ENCODE results near the gene FNIP1.

The FNIP1 gene

GRCh38 chr5:131716650-131717049 lies 80.2 kb downstream of the FNIP1 start:
- no peak overlapping the region for H3K4me3 ChIP-seq (ENCODE audit: low read depth, low read length)
- TF ChIP-seq CTCF (IDR thresholded peaks at IDR 0.05; ENCODE audit: borderline replicate concordance, insufficient read depth, low read depth, low read length), result no peak

GRCh38 chr5:131710391-131710790 lies 86.4 kb downstream of the FNIP1 start:
- H3K4me3 ChIP-seq (ENCODE audit: low read depth, low read length), result no peak overlapping the region
- TF ChIP-seq CTCF (IDR thresholded peaks at IDR 0.05; ENCODE audit: borderline replicate concordance, insufficient read depth, low read depth, low read length), result no peak

GRCh38 chr5:131709043-131709442 lies 87.8 kb downstream of the FNIP1 start:
- TF ChIP-seq CTCF (IDR thresholded peaks at IDR 0.05; ENCODE audit: borderline replicate concordance, insufficient read depth, low read depth, low read length), result no peak
- H3K4me3 ChIP-seq (ENCODE audit: low read depth, low read length), result no peak overlapping the region

GRCh38 chr5:131706281-131706680 lies 90.5 kb downstream of the FNIP1 start:
- no peak overlapping the region for H3K4me3 ChIP-seq (ENCODE audit: low read depth, low read length)
- no peak for TF ChIP-seq CTCF (IDR thresholded peaks at IDR 0.05; ENCODE audit: borderline replicate concordance, insufficient read depth, low read depth, low read length)

- no peak overlapping the region for H3K4me3 ChIP-seq (ENCODE audit: low read depth, low read length)
- TF ChIP-seq CTCF (IDR thresholded peaks at IDR 0.05; ENCODE audit: borderline replicate concordance, insufficient read depth, low read depth, low read length), result no peak
Observed at GRCh38 chr5:131694926-131695325, 101.9 kb downstream of the FNIP1 start.

- no peak for TF ChIP-seq CTCF (IDR thresholded peaks at IDR 0.05; ENCODE audit: borderline replicate concordance, insufficient read depth, low read depth, low read length)
- no peak overlapping the region for H3K4me3 ChIP-seq (ENCODE audit: low read depth, low read length)
Observed at GRCh38 chr5:131693894-131694293, 102.9 kb downstream of the FNIP1 start.

GRCh38 chr5:131685516-131686171 lies 111.2 kb downstream of the FNIP1 start:
- no peak overlapping the region for H3K4me3 ChIP-seq (ENCODE audit: low read depth, low read length)
- no peak for TF ChIP-seq CTCF (IDR thresholded peaks at IDR 0.05; ENCODE audit: borderline replicate concordance, insufficient read depth, low read depth, low read length)

Measured in GM12875 (cell line).